ENCODE measurements around the gene RFXANK.

RFXANK gene

DNA sequence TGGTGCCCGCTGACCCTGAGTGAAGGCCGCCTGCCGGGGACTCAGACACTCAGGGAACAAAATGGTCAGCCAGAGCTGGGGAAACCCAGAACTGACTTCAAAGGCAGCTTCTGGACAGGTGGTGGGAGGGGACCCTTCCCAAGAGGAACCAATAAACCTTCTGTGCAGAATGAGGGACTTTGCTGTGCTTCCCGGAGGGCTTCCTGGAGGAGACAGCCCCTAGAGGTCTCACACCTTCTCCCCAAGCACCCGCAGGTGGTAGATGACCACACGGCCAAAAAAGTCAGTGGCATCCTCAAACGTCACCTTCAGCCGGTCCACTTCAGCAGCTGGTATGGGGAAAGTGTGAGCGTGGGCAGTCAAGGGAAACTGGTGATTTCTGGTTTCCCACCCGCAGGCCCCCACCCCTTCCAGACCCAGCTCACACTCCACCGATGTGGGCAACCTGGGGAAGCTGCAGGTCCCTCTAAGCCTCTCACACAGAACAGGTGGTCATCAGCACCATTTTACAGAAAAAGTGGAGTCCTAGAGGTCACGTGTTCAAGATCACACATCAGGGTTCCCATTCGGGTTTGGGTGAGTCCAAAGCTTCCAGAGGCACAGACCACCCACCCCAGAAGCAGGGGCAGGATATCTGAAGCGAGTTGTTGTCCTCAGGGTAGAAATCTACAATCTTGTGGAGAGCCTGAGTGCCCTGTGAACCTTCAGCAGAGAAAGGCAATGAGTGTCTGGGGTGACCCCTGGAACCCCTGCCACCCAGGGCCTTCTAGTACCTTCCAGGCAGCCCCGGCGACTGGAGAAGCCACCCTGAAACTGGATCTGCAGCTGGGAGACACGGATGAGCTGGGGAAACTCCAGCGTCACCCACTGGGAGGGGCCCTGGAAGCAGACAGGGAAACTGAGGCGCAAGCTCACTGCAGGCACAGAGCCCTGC is 9.9 kb downstream of the RFXANK start:
- peak overlapping the region; percentile 92 for H3K27ac ChIP-seq

DNA sequence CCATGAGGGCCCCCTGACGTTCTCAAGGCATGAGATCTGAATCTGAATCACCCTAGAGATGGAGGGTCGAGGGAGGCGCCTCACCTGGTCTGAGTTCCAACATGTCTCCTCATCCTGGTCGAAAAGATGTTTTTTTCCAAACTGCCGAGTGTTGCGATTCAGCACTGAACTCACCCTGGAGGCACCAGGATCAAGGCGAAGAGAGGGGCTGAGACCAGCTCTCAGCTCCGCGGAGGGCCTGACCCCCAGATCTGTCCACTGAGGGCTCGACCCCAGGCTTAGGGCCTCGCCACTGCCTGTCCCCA is 10.6 kb downstream of the RFXANK start:
- H3K27ac ChIP-seq = peak overlapping the region; percentile 92
- no peak for TF ChIP-seq ZFX (IDR thresholded peaks at IDR 0.05; ENCODE audit: borderline replicate concordance)

More for the DNA sequence above, 9.9 kb downstream of the RFXANK start:
- no peak for TF ChIP-seq ZFX (IDR thresholded peaks at IDR 0.05; ENCODE audit: borderline replicate concordance)
- TF ChIP-seq, protein P1, sequence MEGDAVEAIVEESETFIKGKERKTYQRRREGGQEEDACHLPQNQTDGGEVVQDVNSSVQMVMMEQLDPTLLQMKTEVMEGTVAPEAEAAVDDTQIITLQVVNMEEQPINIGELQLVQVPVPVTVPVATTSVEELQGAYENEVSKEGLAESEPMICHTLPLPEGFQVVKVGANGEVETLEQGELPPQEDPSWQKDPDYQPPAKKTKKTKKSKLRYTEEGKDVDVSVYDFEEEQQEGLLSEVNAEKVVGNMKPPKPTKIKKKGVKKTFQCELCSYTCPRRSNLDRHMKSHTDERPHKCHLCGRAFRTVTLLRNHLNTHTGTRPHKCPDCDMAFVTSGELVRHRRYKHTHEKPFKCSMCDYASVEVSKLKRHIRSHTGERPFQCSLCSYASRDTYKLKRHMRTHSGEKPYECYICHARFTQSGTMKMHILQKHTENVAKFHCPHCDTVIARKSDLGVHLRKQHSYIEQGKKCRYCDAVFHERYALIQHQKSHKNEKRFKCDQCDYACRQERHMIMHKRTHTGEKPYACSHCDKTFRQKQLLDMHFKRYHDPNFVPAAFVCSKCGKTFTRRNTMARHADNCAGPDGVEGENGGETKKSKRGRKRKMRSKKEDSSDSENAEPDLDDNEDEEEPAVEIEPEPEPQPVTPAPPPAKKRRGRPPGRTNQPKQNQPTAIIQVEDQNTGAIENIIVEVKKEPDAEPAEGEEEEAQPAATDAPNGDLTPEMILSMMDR (IDR thresholded peaks at IDR 0.05) = no peak

DNA sequence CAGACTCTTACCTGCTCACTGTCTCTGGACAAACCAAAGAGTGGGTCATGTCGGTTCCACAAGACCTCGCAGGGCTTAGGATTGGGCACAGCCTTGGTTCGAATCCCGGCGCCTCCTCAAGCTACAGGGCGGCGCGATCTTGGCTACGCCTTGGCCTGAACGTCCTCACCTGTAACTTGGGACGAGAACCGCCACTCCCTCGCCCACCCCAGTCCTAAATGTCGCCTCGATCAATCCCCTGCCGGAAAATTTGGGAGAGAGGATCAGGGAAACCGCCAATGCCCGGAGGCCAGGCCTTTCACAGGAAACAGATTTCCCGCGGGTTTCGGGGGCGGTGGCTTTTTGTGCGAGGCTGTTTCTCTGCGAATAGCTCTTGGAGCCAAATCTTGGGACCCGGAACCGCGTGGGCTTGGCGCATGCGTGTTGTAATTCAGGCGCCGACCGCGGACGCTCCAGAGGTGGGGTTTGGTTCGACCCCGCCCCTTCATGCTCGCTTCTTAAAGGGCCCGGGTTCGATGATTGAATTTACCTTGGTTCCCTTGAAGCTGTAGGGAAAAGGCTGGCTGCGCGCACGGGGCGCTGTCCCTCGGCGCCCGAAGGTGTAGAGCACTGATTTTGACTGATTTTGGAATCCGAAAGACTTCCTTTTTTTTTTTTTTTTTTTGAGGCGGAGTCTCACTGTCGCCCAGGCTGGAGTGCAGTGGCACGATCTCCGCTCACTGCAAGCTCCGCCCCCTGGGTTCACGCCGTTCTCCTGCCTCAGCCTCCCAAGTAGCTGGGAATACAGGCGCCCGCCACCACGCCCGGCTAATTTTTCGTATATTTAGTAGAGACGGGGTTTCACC is 11.2 kb downstream of the RFXANK start, which contains the start of gene NR2C2AP:
NR2C2AP (minus strand) TSS at position 403 of the 845 bp plus-strand sequence; CDS start at position 49, 354 bp downstream.
- TF ChIP-seq, protein P1 (IDR thresholded peaks at IDR 0.05) = no peak
- TF ChIP-seq ZFX (IDR thresholded peaks at IDR 0.05; ENCODE audit: borderline replicate concordance) = no peak
- H3K27ac ChIP-seq = peak within 1 kb of the TSS; percentile 92

DNA sequence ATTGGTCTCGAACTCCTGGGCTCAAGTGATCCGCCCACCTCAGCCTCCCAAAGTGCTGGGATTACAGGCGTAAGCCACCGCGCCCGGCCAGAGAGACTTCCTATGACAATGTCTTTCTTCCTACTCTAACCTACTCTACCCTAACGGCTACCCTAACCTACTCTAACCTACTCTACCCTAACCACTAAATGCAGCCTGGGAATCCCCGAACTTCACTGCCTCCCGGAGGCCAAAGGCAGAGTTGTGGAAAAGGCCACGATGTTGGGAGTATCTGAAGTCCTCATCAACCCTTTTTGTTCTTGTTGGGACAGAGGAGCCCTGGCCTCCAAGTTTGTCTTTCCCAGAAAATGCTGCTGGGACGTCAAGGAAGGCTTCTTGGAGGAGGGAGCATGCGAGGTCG is 12.1 kb downstream of the RFXANK start:
- TF ChIP-seq, protein P1 (IDR thresholded peaks at IDR 0.05) = no peak
- no peak for TF ChIP-seq ZFX (IDR thresholded peaks at IDR 0.05; ENCODE audit: borderline replicate concordance)
- H3K27ac ChIP-seq = no peak overlapping the region

DNA sequence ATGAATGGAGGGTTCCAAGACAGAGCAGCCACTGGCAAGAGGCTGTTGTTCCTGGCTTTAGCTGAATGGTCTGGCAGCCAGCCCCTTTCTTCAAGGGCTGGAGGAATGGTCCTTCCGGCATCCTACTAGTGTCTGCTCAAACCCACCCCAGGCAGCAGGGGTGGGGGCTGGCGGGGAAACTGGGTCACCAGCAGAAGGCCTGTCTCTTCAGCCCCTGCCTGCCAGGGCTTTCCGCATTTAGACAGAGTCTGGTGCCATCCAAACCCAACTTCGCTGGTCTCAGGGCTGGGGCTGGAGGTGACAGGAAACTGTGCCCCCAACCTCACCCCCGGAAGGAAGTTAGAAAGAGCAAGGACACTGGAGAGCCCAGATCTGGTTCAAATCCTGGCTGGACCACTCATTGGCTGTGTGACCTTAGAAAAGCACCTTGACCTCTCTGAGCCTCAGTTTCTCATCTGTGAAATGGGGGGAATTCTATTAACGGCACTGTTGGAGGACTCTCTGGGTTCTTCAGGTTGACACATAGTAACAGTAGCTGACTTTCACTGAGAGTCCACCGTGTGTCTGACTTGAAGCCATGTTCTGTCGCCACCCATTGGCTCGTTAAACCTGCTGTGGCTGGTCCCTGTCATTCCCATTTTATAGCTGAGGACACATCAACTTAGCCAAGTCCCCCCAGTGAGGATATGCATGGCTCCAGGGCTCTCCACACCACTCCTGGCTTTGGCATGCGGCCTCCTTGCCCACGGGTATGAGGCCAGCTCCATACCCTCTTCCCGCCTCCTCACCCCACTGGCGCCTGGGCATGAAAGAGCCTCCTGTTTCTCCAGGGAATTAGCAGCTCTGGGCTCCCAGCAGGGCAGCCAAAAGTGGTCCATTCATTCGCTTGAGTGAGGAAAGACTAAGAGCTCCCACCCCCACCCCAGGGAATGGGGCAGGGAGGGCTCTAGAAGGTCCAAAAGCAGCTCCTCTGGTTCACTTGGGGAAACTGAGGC is 13.7 kb downstream of the RFXANK start:
- no peak overlapping the region for H3K27ac ChIP-seq
- TF ChIP-seq, protein P1 (IDR thresholded peaks at IDR 0.05) = no peak
- TF ChIP-seq ZFX (IDR thresholded peaks at IDR 0.05; ENCODE audit: borderline replicate concordance) = no peak

DNA sequence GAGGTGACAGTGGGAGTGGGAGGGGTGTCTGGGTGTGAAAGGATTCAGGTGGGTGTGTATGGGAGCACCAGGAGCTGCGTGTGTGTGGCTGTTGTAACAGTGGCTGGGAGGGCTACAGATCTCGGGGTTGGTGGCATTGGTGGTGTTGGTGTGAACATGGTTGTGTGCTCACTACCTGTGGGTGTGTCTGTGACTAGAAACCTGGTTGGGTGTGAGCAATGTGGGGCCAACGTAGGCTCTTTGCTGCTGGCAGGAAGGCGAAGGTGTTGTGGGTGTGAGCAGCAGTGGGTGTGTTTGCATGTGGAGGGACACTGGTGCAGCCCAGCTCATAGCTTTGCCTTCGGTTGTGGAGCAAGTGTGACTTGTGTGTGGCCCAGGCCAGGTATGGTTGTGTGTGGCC is 14.9 kb downstream of the RFXANK start:
- no peak for TF ChIP-seq ZFX (IDR thresholded peaks at IDR 0.05; ENCODE audit: borderline replicate concordance)
- TF ChIP-seq, protein P1 (IDR thresholded peaks at IDR 0.05) = no peak
- no peak overlapping the region for H3K27ac ChIP-seq

Data from 22Rv1 (cell line).